ACC112 (cell line): Measurements from ENCODE around the gene EMX1.

Experiments
- H2AFZ ChIP-seq: fragments of 200-600 bp; sonication (generic); one replicate; pipeline ENCODE4 v1.6.0; 2017; ENCODE audit warnings: antibody characterized with exemption, low read length; ENCODE audit not compliant: unreplicated experiment
- H3K27ac ChIP-seq: fragments of 200-600 bp; sonication (generic); 2 replicates; pipeline ENCODE4 v1.5.1; 2014; ENCODE audit warnings: low read depth, mild to moderate bottlenecking, antibody characterized with exemption, low read length, moderate library complexity
- H3K27me3 ChIP-seq: fragments of 200-600 bp; sonication (generic); 2 replicates; pipeline ENCODE4 v1.6.1; 2014; ENCODE audit warnings: mild to moderate bottlenecking, antibody characterized with exemption, low read length, moderate library complexity, mixed read lengths; ENCODE audit not compliant: insufficient read depth
- H3K36me3 ChIP-seq: fragments of 200-600 bp; sonication (generic); 2 replicates; pipeline ENCODE4 v1.6.1; 2016; ENCODE audit warnings: mild to moderate bottlenecking, antibody characterized with exemption, low read length, moderate library complexity, mixed read lengths; ENCODE audit not compliant: insufficient read depth
- H3K4me1 ChIP-seq: fragments of 200-600 bp; sonication (generic); one replicate; pipeline ENCODE4 v1.6.1; 2016; ENCODE audit warnings: low read length, mixed read lengths; ENCODE audit not compliant: insufficient read depth, unreplicated experiment, control insufficient read depth
- H3K4me3 ChIP-seq: fragments of 200-600 bp; sonication (generic); 2 replicates; pipeline ENCODE4 v1.5.1; 2014; ENCODE audit warnings: mild to moderate bottlenecking, low read depth, low read length
- H3K79me2 ChIP-seq: fragments of 200-600 bp; sonication (generic); one replicate; pipeline ENCODE4 v1.6.0; 2016; ENCODE audit warnings: low read length; ENCODE audit not compliant: control insufficient read depth, unreplicated experiment, insufficient read depth

The EMX1 gene

DNA sequence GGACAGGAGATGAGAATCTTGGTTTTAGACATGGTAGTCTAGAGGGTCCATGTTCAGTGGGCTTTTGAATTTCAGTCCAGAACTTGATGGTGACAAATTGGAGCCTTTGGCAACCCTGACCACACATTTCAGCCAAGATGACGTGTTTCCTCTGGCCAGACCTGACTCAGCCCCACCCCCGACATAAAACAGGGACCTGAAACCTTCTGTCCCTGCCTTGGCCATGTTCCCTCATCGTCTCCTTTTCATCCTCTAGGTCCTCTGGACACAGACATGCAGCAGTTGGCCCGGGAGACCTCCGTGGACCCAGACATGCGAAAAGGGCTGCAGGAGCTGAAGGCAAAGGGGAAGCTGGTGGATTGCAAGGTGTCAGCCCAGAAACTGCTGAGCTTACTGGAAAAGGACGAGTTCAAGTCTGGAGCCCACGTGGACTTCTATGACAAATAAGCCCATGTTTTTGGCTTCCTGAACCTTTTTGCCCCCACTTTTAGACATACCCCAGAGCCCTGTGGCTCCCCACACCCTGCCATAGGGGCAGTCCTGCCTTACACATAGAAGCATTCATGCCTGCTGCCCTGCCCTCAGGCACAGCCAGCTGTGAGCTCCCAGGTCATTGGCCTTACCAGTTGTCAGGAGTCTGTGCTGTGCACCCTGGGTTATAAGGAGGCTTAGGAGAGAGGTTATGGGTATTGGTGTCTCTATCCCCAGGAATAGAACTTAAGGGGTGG, 26.1 kb upstream of the EMX1 start:
- Histone ChIP-seq H3K4me1 (peaks cover 23% of the 10 kb centered on the region), H3K36me3 (no peaks in the 10 kb centered on the region), H3K27me3 (no peaks in the 10 kb centered on the region), H3K4me3 (no peak overlapping the region), H3K79me2 (no peaks in the 10 kb centered on the region), H2AFZ (no peak overlapping the region), H3K27ac (no peak overlapping the region)

DNA sequence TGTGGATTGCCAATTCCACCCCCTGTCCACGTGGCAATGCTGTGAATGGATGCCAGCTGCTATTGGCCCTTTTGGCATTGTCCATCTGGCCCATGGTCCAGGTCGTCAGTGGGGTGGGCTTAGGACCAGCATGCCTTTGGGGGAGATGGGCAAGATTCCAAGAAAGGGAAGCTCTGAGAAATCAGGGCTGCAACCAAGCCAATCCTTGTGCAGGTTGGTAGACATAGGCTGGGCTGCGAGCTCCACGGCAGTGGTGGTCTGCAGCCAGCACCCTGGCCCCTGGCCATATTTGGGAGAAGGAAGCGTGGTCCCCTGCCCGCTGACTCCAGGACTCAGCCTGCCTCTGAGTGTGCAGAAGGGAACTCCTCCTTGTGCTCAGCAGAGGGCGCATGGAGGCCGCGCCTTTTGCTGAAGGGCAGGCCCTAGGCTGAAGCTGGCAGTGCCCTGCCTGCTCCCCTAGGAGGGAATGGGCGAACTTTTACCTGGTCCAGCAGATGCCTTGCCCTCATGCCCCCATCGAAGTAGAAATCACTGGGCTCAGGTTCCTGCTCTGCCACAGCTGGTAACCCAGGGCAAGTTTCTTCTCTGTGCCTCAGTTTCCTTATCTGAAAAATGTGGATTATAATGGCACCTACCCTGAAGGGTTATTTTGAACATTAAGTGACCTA, 24.7 kb upstream of the EMX1 start:
- H2AFZ ChIP-seq = no peak overlapping the region
- no peak overlapping the region for H3K4me3 ChIP-seq

DNA sequence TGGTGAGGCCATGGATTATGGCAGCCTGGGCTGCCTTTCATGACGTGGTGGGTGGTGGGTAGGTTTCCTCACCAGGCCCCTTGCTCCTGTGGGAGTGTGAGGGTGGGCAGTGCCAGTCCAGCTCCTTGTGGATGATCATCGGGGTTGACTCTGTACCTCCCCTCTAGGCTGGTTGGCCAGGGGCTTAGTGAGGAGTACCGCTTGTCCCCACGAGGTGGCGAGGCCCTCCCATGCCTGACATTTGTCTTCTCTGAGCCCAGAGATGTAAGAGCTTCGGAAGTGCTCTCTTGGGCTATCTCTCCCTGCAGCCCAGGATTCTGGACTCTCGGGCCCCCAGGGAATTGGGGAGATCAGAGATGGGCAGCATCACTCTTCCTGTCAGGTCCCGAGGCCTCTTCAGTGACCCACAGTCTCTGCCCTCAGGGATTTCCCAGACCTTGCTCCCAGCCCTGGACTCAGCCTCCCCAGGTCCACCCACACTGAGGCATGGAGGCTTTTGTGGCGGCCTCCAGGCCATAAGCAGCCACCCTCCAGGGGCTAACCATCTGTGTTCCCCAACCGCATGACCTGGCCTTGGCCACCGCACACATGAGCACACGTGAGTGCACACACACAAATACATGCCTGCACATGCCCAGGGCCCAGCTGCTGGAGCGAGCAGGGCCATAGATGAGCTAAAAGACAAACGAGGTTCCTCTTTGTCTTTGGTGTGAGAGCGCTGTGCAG, 23.6 kb upstream of the EMX1 start:
- H3K79me2 ChIP-seq = no peaks in the 10 kb centered on the region
- H3K36me3 ChIP-seq = no peaks in the 10 kb centered on the region
- peaks cover 9% of the 10 kb centered on the region for H3K27me3 ChIP-seq
- H3K27ac ChIP-seq = no peak overlapping the region
- H3K4me1 ChIP-seq = peaks cover 14% of the 10 kb centered on the region
- H3K4me3 ChIP-seq = no peak overlapping the region
- H2AFZ ChIP-seq = no peak overlapping the region

More for the DNA sequence above, 24.7 kb upstream of the EMX1 start:
- H3K4me1 ChIP-seq = peaks cover 20% of the 10 kb centered on the region
- no peaks in the 10 kb centered on the region for H3K27me3 ChIP-seq
- no peak overlapping the region for H3K27ac ChIP-seq
- no peaks in the 10 kb centered on the region for H3K79me2 ChIP-seq
- no peaks in the 10 kb centered on the region for H3K36me3 ChIP-seq

DNA sequence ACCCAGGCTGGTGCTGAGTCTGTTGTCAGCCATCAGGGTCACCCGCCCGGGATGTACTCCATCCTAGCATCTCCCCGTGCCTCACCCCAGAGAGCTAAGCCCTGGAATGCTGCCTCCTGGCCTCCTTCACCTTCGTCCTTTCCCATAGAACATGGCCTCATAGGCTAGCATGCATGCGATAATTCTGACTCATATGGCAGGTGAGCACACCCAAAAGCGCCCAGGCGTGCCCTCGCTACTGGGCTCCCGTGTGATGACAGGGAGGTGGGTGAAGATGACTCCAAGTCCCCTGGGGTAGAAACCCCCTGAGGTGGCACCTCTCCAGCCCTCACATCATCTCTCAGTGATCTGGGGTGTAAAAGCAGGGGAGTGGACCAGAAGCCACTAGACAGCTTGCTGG, 22.8 kb upstream of the EMX1 start:
- Histone ChIP-seq H3K27me3 (peaks cover 16% of the 10 kb centered on the region), H3K4me1 (peaks cover 11% of the 10 kb centered on the region), H3K4me3 (no peak overlapping the region), H2AFZ (no peak overlapping the region), H3K27ac (no peak overlapping the region), H3K79me2 (no peaks in the 10 kb centered on the region), H3K36me3 (no peaks in the 10 kb centered on the region)

DNA sequence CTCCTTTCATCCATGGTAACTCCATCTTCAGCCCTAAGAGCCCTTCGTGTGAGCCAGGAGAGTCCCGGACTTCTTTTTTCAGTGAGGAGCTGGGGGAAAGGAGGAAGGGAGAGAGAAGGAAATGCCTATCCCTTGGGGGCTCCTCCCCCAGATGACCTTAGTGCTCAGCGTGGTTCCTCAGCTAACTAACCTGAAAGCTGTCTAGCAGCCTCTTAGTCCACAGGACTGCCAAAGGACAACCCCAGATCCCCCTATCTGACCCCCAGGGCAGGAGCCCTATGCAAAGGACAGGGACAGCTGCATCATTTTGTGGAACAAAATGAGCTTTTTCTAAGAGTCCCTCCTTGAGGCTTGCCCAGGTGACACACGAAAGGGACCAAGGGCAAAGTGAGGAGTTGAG, 22.2 kb upstream of the EMX1 start:
- H2AFZ ChIP-seq = no peak overlapping the region
- H3K4me1 ChIP-seq = peaks cover 11% of the 10 kb centered on the region
- H3K27ac ChIP-seq = no peak overlapping the region
- H3K36me3 ChIP-seq = no peaks in the 10 kb centered on the region
- H3K4me3 ChIP-seq = no peak overlapping the region
- H3K79me2 ChIP-seq = no peaks in the 10 kb centered on the region
- H3K27me3 ChIP-seq = peaks cover 17% of the 10 kb centered on the region

DNA sequence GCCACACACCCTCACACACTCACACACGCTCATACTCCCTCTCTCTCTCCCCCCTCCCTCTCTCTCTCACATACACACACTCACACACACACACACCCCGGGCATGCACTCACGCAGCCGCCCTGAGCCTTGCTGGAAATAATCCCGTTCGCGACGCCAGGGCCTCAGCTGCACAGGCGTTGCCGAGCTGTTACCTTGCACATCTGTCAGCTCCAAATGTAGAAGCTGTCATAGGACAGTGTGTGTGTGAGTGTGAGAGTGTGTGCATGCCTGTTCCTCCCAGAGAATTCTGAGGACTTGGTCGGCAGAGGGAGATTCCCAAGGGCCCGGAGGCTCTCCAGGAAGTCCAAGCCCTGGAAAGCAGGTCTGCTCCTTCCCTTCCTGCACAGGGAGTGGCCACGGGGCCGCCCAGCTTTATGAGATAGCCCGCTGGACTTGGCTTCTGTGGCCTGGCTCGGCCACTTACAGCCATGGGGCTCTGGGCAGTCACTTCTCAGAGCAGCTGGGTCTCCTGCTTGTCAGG, 21.5 kb upstream of the EMX1 start:
- Histone ChIP-seq H2AFZ (no peak overlapping the region), H3K27me3 (peaks cover 24% of the 10 kb centered on the region), H3K36me3 (no peaks in the 10 kb centered on the region), H3K79me2 (no peaks in the 10 kb centered on the region), H3K4me3 (peak overlapping the region; percentile 43), H3K4me1 (peaks cover 11% of the 10 kb centered on the region), H3K27ac (no peak overlapping the region)

DNA sequence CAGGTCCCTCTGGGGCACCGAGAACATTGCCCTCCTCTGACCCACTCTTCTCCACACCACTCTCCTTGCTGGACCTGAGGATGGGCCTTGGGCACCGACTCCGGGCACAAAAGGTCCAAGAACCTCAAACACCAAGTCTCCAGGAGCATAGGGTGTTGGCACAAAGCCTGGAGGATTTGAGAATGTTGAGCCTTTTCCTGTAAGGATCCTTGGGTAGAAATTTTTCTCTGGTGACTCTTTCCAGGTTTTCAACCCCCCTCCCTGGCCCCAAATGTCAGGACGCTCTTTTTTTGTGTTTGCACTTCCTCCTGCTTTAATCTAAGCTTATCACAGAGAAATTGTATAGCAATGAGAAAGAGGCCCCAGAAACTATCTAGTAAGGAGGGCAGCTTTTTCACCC, 20.9 kb upstream of the EMX1 start:
- peaks cover 30% of the 10 kb centered on the region for H3K27me3 ChIP-seq
- H3K27ac ChIP-seq = no peak overlapping the region
- H3K36me3 ChIP-seq = no peaks in the 10 kb centered on the region
- H2AFZ ChIP-seq = no peak overlapping the region
- H3K4me3 ChIP-seq = no peak overlapping the region
- H3K4me1 ChIP-seq = peaks cover 11% of the 10 kb centered on the region
- no peaks in the 10 kb centered on the region for H3K79me2 ChIP-seq

DNA sequence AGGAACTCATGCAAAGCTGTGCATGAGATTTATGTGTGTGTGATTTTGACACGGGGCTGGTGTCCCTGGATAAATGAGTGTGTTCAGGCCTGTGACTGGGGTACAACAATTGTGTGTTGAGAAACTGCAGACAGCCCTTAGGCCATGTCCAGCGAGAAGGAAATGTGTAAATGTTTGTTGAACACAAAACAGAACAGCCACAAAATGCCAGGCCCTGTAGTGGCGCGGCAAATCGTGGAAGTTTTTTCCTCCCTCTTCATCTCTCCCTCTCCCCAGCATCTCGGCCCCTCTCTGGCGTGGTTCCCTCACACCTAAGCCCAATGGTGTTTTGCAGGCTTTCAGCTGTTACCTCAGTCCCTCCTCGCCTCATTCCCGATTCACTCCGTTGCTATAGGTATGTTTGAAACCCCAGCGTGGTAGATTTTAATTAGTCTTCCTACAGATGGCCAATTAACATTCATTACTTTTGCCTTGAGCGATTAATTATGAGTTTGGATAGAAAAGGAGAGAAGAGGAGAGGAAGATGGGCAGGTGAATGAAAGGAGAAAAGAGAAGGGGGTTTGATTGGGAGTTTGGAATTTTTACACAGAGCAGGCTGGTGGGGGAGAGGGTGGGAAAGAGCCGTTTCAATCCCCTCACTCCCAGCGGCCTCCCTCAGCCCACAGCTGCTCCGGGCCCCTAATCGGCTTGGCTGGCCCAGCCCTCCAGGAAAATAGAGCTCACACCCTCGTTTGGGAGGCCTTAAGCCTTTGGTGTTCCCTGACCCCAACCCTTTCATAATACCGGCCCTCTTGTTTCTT, 19.3 kb upstream of the EMX1 start:
- Histone ChIP-seq H3K27me3 (peaks cover 45% of the 10 kb centered on the region), H3K4me3 (no peak overlapping the region), H3K4me1 (peaks cover 11% of the 10 kb centered on the region), H2AFZ (no peak overlapping the region), H3K36me3 (no peaks in the 10 kb centered on the region), H3K27ac (no peak overlapping the region), H3K79me2 (no peaks in the 10 kb centered on the region)

DNA sequence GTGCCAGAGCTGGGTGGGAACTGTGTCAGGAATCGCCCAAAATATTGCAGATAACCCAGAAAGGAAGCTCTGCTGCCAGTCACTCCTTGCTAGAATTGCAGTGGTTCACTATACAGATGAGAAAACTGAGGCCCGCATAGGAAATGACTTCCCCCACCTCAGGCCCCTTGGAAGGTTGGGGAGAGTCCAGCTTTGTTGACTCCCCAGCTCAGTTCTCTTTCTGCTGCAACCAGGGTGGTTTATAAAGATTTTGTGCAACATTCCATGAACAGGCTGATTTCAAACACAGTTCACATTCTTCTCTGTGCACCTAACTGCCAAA, 18.8 kb upstream of the EMX1 start:
- H2AFZ ChIP-seq = no peak overlapping the region
- no peak overlapping the region for H3K27ac ChIP-seq
- peaks cover 51% of the 10 kb centered on the region for H3K27me3 ChIP-seq
- no peaks in the 10 kb centered on the region for H3K79me2 ChIP-seq
- H3K4me3 ChIP-seq = no peak overlapping the region
- H3K36me3 ChIP-seq = no peaks in the 10 kb centered on the region
- H3K4me1 ChIP-seq = peaks cover 11% of the 10 kb centered on the region

DNA sequence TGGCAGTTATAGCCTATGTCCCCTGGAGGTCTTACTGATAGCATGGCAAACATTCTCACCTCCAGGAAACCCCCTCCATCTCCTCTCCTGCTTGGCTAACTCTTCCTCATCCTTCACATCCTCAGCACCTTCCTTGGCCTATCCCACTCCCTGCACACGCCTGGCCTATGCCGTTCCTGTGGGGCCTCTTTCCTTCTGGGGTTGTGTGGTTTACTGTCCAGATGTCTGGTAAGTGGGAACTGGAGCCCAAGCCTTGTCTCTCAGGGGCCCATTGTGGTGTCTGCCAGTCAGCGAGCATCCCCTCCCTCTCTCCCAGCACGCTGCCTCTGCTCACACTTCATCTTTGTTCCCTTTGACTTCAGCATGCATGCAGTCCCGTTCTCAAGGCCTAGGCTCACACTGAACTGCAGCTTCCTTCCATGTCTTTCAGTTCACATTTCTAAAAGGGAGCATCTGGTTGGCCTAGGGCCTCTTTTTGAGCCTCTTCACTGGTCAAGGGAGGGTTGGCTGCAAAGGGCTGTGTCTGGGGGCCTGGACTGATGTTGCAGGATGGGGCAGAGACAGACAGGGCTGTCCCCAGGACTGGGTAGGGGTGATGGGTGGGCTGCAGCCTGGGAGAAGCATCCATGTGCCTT, 17.0 kb upstream of the EMX1 start:
- Histone ChIP-seq H3K4me3 (no peak overlapping the region), H2AFZ (no peak overlapping the region), H3K27ac (no peak overlapping the region)

More for the DNA sequence above, 17.0 kb upstream of the EMX1 start:
- no peaks in the 10 kb centered on the region for H3K36me3 ChIP-seq
- peaks cover 68% of the 10 kb centered on the region for H3K27me3 ChIP-seq
- H3K4me1 ChIP-seq = peaks cover 10% of the 10 kb centered on the region
- no peaks in the 10 kb centered on the region for H3K79me2 ChIP-seq
